ENCODE data around the gene DDX51.
A peak's percentile ranks its signal among the peaks of the same experiment; 100 is the strongest.

The DDX51 gene

DNA sequence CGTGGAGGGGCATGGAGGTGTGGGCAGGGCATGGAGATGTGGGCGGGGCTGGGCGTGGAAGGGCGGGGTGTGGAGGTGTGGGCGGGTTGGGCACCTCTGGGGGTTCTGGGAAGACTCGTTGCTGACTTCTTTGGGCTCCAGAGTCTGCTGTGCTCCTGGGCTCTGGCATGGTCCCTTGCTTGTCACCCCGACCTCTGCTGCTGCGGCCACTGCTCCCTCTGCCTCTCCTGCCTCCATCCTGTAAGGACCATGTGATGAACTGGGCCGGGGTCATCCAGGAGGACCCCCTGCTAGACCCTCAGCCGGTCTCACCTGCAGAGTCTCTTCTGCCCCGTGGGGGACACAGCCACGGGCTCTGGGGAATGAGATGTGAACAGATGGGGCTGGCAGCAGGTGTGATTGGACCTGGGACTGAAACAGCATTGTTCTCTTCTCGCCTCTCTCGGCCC lies 15.5 kb upstream of the DDX51 start:
- no CpG with 5 or more reads among the region's 14 CpGs for WGBS (ENCODE audit: insufficient coverage, insufficient read length)
- no peak overlapping the region for H3K27ac ChIP-seq (ENCODE audit: low read length)
- no peaks in the 10 kb centered on the region for H3K9me3 ChIP-seq (ENCODE audit: control insufficient read depth, insufficient read depth, low read length)
- H3K27me3 ChIP-seq (ENCODE audit: control insufficient read depth, insufficient read depth, low read length): no peaks in the 10 kb centered on the region; the same call in 1 of the 2 replicates
- H3K4me3 ChIP-seq (ENCODE audit: low read length): no peak overlapping the region
- H3K36me3 ChIP-seq (ENCODE audit: control insufficient read depth, insufficient read depth, low read length): peaks cover 14% of the 10 kb centered on the region; the same call in 1 of the 2 replicates
- no peak for DNase-seq (ENCODE audit: low read depth, low spot score)
- H3K4me1 ChIP-seq (ENCODE audit: control insufficient read depth, insufficient read depth, low read length): no peaks in the 10 kb centered on the region

DNA sequence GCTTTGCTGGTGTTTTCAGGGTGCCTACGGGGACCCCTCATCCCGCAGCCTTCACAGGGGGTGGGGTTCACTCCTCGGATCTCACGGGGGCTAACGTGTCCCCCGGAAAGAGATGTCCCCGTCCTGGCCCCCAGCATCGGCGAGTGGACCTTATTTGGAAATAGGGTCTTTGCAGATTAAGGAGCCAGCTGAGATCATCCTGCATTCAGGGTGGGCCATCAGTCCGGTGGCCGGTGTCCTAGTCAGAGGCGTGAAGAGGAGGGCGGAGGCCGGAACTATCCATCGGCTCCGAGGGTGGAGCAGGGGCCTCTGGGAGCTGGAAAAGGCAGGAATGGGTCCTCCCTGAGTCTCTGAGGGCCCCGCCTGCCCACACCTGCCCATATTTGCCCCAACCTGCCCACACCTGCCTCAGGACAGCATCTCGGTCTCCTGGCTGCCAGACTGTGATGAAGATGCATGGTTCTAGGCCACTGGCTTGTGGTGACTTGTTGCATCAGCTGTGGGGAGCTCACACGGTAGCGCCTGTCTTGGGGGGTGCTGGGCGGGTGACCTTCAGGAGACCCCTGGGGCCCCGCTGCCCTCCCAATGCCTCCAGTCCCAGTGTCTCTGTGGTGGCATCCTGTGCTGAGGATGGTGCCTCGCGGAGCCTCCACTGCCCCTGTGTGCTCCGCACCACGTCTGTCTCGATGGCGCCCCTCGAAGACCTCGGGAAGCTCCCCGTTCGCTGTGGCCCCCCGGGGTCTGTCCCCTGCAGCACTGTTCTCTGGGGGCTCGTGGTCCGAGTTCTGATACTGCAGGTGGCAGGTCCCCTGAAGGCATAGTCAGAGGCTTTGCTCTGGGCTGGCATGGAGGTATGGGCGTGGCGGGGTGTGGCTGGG lies 14.8 kb upstream of the DDX51 start:
- H3K36me3 ChIP-seq (ENCODE audit: control insufficient read depth, insufficient read depth, low read length): peaks cover 14% of the 10 kb centered on the region; the same call in 1 of the 2 replicates
- H3K27me3 ChIP-seq (ENCODE audit: control insufficient read depth, insufficient read depth, low read length): no peaks in the 10 kb centered on the region; the same call in 1 of the 2 replicates
- no peak overlapping the region for H3K27ac ChIP-seq (ENCODE audit: low read length)
- DNase-seq (ENCODE audit: low read depth, low spot score): no peak
- H3K9me3 ChIP-seq (ENCODE audit: control insufficient read depth, insufficient read depth, low read length): no peaks in the 10 kb centered on the region
- no CpG with 5 or more reads among the region's 37 CpGs for WGBS (ENCODE audit: insufficient coverage, insufficient read length)
- no peak overlapping the region for H3K4me3 ChIP-seq (ENCODE audit: low read length)
- no peaks in the 10 kb centered on the region for H3K4me1 ChIP-seq (ENCODE audit: control insufficient read depth, insufficient read depth, low read length)

DNA sequence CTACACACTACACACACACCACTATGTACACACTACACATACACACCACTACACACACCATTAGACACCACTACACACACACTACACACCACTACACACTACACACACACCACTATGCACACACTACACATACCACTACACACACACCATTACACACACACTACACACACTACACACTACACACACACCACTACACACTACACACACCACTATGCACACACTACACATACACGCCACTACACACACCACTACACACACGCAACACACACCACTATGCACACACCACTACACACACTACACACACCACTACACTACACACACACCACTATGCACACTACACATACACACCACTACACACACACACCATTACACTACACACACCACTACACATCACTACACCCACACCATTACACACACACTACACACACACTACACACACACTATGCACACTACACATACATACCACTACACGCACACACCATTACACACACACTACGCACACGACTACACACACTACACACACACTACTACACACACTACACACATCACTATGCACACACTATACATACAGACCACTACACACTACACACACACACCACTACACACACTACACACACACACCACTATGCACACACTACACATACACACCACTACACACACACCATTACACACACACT lies 13.8 kb upstream of the DDX51 start:
- H3K9me3 ChIP-seq (ENCODE audit: control insufficient read depth, insufficient read depth, low read length): no peaks in the 10 kb centered on the region
- H3K27me3 ChIP-seq (ENCODE audit: control insufficient read depth, insufficient read depth, low read length): no peaks in the 10 kb centered on the region; the same call in 1 of the 2 replicates
- WGBS (ENCODE audit: insufficient coverage, insufficient read length): 100% methylated on average over 5 of the region's 5 CpGs
- H3K4me3 ChIP-seq (ENCODE audit: low read length): no peak overlapping the region
- H3K36me3 ChIP-seq (ENCODE audit: control insufficient read depth, insufficient read depth, low read length): peaks cover 14% of the 10 kb centered on the region; the same call in 1 of the 2 replicates
- DNase-seq (ENCODE audit: low read depth, low spot score): no peak
- H3K4me1 ChIP-seq (ENCODE audit: control insufficient read depth, insufficient read depth, low read length): no peaks in the 10 kb centered on the region
- no peak overlapping the region for H3K27ac ChIP-seq (ENCODE audit: low read length)

DNA sequence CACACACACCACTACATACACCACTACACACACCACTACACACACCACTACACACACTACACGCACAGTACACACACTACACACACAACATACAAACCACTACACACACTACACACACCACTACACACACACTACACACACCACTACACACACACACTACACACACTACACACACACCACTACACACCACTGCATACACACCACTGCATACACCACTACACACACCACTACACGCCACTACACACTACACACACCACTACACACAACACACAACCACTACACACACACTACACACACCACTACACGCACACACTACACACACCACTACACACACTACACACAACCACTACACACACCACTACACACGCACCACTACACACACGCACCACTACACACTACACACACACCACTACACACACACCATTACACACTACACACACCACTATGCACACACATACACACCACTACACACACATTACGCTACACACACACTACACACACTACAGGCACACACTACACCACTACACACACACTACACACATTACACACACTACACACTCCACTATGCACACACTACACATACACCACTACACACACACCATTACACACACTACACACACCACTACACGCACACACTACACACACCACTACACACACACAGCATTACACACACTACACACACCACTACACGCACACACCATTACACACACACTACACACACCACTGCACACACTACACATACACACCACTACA lies 12.6 kb upstream of the DDX51 start:
- 100% methylated on average over 8 of the region's 8 CpGs for WGBS (ENCODE audit: insufficient coverage, insufficient read length)
- peaks cover 14% of the 10 kb centered on the region for H3K36me3 ChIP-seq (ENCODE audit: control insufficient read depth, insufficient read depth, low read length)
- no peak overlapping the region for H3K4me3 ChIP-seq (ENCODE audit: low read length)
- H3K27ac ChIP-seq (ENCODE audit: low read length): no peak overlapping the region
- DNase-seq (ENCODE audit: low read depth, low spot score): no peak
- no peaks in the 10 kb centered on the region for H3K4me1 ChIP-seq (ENCODE audit: control insufficient read depth, insufficient read depth, low read length)
- no peaks in the 10 kb centered on the region for H3K27me3 ChIP-seq (ENCODE audit: control insufficient read depth, insufficient read depth, low read length)
- H3K9me3 ChIP-seq (ENCODE audit: control insufficient read depth, insufficient read depth, low read length): no peaks in the 10 kb centered on the region

DNA sequence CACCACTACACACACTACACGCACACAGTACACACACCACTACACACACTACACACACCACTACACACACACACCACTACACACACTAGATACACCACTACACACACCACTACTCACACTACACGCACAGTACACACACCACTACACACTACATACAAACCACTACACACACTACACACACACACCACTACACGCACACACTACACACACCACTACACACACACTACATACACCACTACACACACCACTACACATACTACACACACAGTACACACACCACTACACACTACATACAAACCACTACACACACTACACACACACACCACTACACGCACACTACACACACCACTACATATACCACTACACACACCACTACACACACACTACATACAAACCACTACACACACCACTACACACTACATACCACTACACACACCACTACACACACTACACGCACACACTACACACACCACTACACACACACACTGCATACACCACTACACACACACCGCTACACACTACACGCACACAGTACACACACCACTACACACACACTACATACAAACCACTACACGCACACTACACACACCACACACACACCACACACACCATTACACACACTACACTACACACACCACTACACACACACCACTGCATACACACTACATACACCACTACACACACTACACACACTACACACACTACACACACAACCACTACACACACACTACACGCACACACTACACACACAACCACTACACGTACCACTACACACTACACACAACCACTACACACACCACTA lies 11.9 kb upstream of the DDX51 start:
- peaks cover 18% of the 10 kb centered on the region for H3K36me3 ChIP-seq (ENCODE audit: control insufficient read depth, insufficient read depth, low read length)
- no peak overlapping the region for H3K27ac ChIP-seq (ENCODE audit: low read length)
- no peaks in the 10 kb centered on the region for H3K4me1 ChIP-seq (ENCODE audit: control insufficient read depth, insufficient read depth, low read length)
- H3K27me3 ChIP-seq (ENCODE audit: control insufficient read depth, insufficient read depth, low read length): no peaks in the 10 kb centered on the region
- no peak overlapping the region for H3K4me3 ChIP-seq (ENCODE audit: low read length)
- DNase-seq (ENCODE audit: low read depth, low spot score): no peak
- WGBS (ENCODE audit: insufficient coverage, insufficient read length): 100% methylated on average over 10 of the region's 10 CpGs
- no peaks in the 10 kb centered on the region for H3K9me3 ChIP-seq (ENCODE audit: control insufficient read depth, insufficient read depth, low read length)

DNA sequence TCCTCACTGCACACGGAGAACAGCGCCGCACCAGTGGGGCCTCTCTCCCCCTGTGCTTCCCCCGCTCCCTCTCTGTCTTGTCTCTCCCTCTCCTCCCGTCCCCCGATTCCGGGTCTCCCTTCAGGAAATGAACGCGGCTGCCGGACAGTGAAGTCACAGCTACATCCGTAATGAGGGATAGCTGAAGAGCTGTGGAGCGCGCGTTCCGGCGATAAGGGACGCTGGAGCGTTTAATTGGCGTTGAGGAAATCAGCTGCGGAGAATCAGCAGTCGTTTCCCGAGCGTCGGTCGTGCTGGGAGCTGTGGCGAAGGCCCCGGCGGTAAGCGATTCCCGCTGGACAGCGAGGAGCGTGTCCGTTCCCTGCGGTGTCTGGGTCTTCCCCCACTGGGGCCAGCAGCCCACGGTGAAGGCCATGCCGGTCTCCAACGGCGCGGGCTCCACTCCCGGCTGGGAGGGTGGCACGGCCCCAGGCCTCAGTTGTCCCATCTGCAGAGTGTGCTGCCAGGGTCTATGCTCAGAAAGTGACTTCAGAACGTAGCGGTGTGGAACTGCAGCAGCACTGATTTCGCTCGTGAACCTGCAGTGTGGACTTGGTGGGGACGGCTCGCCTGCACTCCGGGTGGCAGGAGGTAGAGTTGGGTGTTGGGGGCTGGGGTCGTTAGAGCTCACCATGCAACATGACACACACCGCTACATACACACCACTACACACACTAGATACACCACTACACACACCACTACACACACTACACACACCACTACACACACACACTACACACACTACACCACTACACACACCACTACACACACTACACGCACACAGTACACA lies 11.0 kb upstream of the DDX51 start:
- no peaks in the 10 kb centered on the region for H3K27me3 ChIP-seq (ENCODE audit: control insufficient read depth, insufficient read depth, low read length)
- no peaks in the 10 kb centered on the region for H3K4me1 ChIP-seq (ENCODE audit: control insufficient read depth, insufficient read depth, low read length)
- 100% methylated on average over 2 of the region's 51 CpGs for WGBS (ENCODE audit: insufficient coverage, insufficient read length)
- H3K27ac ChIP-seq (ENCODE audit: low read length): no peak overlapping the region
- peaks cover 18% of the 10 kb centered on the region for H3K36me3 ChIP-seq (ENCODE audit: control insufficient read depth, insufficient read depth, low read length)
- H3K9me3 ChIP-seq (ENCODE audit: control insufficient read depth, insufficient read depth, low read length): no peaks in the 10 kb centered on the region
- H3K4me3 ChIP-seq (ENCODE audit: low read length): no peak overlapping the region
- no peak for DNase-seq (ENCODE audit: low read depth, low spot score)

DNA sequence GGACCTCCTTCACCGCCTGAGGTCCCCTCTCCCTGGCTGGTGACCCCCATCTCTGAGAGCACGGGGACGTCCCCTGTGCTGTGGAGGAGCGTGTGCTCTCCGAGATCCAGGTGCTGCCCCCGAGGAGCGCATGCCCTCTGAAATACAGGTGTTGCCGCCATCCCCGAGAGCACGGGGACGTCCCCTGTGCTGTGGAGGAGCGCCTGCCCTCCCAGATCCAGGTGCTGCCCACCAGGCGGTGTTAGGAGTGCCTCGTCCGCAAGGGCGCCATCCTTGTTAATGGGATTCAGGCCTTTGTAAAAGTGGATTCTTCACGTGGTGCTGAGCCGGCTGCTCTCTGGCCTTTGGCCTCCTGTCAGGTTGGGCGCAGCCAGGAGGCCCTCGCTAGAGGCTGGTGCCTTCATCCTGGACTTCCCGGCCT lies 10.2 kb upstream of the DDX51 start:
- no peak overlapping the region for H3K27ac ChIP-seq (ENCODE audit: low read length)
- H3K9me3 ChIP-seq (ENCODE audit: control insufficient read depth, insufficient read depth, low read length): no peaks in the 10 kb centered on the region
- no peaks in the 10 kb centered on the region for H3K27me3 ChIP-seq (ENCODE audit: control insufficient read depth, insufficient read depth, low read length)
- DNase-seq (ENCODE audit: low read depth, low spot score): no peak
- H3K4me3 ChIP-seq (ENCODE audit: low read length): no peak overlapping the region
- H3K4me1 ChIP-seq (ENCODE audit: control insufficient read depth, insufficient read depth, low read length): no peaks in the 10 kb centered on the region
- H3K36me3 ChIP-seq (ENCODE audit: control insufficient read depth, insufficient read depth, low read length): peaks cover 22% of the 10 kb centered on the region
- WGBS (ENCODE audit: insufficient coverage, insufficient read length): no CpG with 5 or more reads among the region's 21 CpGs

DNA sequence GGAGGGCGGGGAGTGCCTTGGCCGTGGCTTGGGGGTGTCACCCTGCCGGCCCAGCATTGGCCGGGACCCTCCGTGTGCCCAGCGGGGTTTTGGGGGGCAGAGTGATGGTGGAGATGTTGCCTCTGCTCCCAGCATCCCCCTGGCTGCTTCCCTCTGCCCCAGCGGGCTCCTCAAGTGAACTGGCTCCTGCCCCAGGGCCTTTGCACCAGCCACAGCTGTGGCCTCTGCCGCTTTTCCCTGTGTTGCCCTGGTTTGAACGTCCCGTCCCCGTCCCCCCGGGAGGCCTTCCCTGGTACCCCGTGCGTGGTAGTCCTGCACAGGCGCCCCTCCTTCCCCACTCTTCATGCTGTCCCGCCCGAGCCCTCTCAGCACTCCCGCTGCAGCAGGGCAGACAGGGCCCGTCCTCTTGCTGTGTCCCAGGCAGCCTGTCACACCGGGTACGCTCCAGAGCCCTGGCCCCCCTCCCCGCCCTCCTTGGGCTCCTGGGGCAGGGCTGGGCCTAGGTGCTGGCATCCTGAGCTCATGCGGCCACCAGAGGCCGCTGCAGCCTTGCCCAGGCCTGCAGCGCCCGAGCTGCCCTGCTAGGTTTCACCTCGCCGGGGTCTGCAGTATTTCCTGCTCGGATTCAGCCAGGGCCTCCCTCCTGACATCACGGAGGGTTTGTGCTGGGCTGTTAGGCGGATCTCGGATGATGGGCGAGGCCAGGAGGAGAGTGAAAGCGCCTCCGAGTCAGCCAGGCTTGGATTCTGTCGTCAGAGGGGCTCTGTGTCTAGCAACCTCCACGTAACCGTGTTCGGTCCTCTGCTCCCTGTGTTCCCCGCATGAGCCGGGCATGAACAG lies 9.6 kb upstream of the DDX51 start:
- Histone ChIP-seq H3K27me3 (ENCODE audit: control insufficient read depth, insufficient read depth, low read length) (no peaks in the 10 kb centered on the region), H3K36me3 (ENCODE audit: control insufficient read depth, insufficient read depth, low read length) (peaks cover 22% of the 10 kb centered on the region), H3K4me3 (ENCODE audit: low read length) (no peak overlapping the region), H3K9me3 (ENCODE audit: control insufficient read depth, insufficient read depth, low read length) (no peaks in the 10 kb centered on the region), H3K4me1 (ENCODE audit: control insufficient read depth, insufficient read depth, low read length) (no peaks in the 10 kb centered on the region), H3K27ac (ENCODE audit: low read length) (no peak overlapping the region)
- peak; percentile 75 for DNase-seq (ENCODE audit: low read depth, low spot score)
- WGBS (ENCODE audit: insufficient coverage, insufficient read length): no CpG with 5 or more reads among the region's 41 CpGs

DNA sequence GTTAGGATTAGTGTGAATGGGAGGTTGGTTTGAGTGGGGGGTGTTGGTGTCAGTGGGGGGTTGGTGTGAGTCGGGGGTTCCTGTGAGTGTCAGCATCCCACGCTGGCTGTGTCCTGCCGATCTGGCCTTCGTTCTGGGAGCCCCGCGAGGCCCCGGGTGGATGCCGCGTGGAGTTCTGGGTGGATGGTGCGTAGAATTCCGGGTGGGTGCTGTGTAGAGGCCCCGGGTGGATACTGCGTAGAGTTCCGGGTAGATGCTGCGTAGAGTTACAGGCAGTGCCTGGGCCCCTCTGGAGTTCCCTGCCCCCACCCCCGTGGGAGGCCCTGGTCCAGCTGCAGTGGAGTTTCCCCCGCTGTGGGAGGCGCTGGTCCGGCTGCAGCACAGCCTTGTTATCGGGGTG lies 8.8 kb upstream of the DDX51 start:
- Histone ChIP-seq H3K4me3 (ENCODE audit: low read length) (no peak overlapping the region), H3K9me3 (ENCODE audit: control insufficient read depth, insufficient read depth, low read length) (no peaks in the 10 kb centered on the region), H3K4me1 (ENCODE audit: control insufficient read depth, insufficient read depth, low read length) (no peaks in the 10 kb centered on the region), H3K27ac (ENCODE audit: low read length) (no peak overlapping the region), H3K36me3 (ENCODE audit: control insufficient read depth, insufficient read depth, low read length) (peaks cover 24% of the 10 kb centered on the region), H3K27me3 (ENCODE audit: control insufficient read depth, insufficient read depth, low read length) (no peaks in the 10 kb centered on the region)
- DNase-seq (ENCODE audit: low read depth, low spot score): no peak
- WGBS (ENCODE audit: insufficient coverage, insufficient read length): no CpG with 5 or more reads among the region's 20 CpGs
